Colonic mucosa (tissue), 4 donors: ENCODE data around the gene ZNF600. TPM values are rescaled to one million over a fixed set of nuclear protein-coding genes. Genes with fewer than 3 reads are reported as not detected.
"Not testable (repeated sequence)": the region's sequence is repeated elsewhere in the genome, so short reads cannot be mapped to it uniquely, and the experiment has no call there.

Source experiments
- DNase-seq: peaks from one replicate; pipeline ENCODE4 v3.0.0-alpha.2; 2020
- H3K27ac ChIP-seq: fragments of 200-600 bp; one replicate; pipeline ENCODE4 v1.8.0; 2021
- H3K27me3 ChIP-seq: fragments of 200-600 bp; one replicate; pipeline ENCODE4 v1.8.0; 2021
- H3K36me3 ChIP-seq: fragments of 200-600 bp; one replicate; pipeline ENCODE4 v1.8.0; 2021
- H3K4me1 ChIP-seq: fragments of 200-600 bp; one replicate; pipeline ENCODE4 v1.8.0; 2021; ENCODE audit warnings: mild to moderate bottlenecking
- H3K4me3 ChIP-seq: fragments of 200-600 bp; one replicate; pipeline ENCODE4 v1.8.0; 2021
- H3K9ac ChIP-seq, 2 donors: one replicate each; pipeline ENCODE4 v1.7.0; 2013; ENCODE audit warnings: control low read depth in 2 of 2, low read depth in 2 of 2, low read length in 2 of 2
- H3K9me3 ChIP-seq: fragments of 200-600 bp; one replicate; pipeline ENCODE4 v1.8.0; 2021
- CTCF ChIP-seq: fragments of 200-600 bp; IDR thresholded peaks from one replicate; pipeline ENCODE4 v1.8.0; 2022; ENCODE audit warnings: antibody characterized with exemption, mild to moderate bottlenecking
- intact Hi-C: fragments of 100-400 bp; cut with DNase I; formaldehyde crosslinking; loops from one replicate; pipeline ENCODE4 v1.14.1; 2022
- total RNA-seq, 2 donors: library from RNA; stranded (reverse); fragmentation: NEBNext Ultra II Directional in 1 of 2; extraction: Animal tissue kit (Norgen Biotek cat#: 25700) in 1 of 2; gene quantifications; one replicate each; pipeline ENCODE4 v1.2.1, GENCODE V29; 2021
- donor health status: healthy.
- donor health status: DM: no; HTN: no; CAD: no.
- donor health status: DM: no; HTN: no; CAD: no.

ZNF600 gene
- total RNA-seq, 2 donors from 2014 or later: 10.4 to 13.2 TPM

GRCh38 chr19:52716522-52716921 lies 70.1 kb downstream of the ZNF600 start:
- no peaks in the 10 kb centered on the region for H3K27me3 ChIP-seq
- DNase-seq: no peak
- H3K4me3 ChIP-seq: no peak overlapping the region
- TF ChIP-seq CTCF: no peak
- H3K9ac ChIP-seq: no peak overlapping the region
- H3K9me3 ChIP-seq: no peaks in the 10 kb centered on the region
- no peaks in the 10 kb centered on the region for H3K36me3 ChIP-seq
- H3K27ac ChIP-seq: no peak overlapping the region
- H3K4me1 ChIP-seq: no peaks in the 10 kb centered on the region
- intact Hi-C loops: no loop called here

GRCh38 chr19:52715902-52716301 lies 70.7 kb downstream of the ZNF600 start:
- H3K4me1 ChIP-seq, H3K27ac ChIP-seq: not testable (repeated sequence)

GRCh38 chr19:52715330-52715729 lies 71.3 kb downstream of the ZNF600 start:
- H3K36me3 ChIP-seq, H3K9me3 ChIP-seq, H3K27me3 ChIP-seq, H3K4me3 ChIP-seq, intact Hi-C loops, H3K9ac ChIP-seq, DNase-seq, H3K27ac ChIP-seq, H3K4me1 ChIP-seq: not testable (repeated sequence)

More at GRCh38 chr19:52715902-52716301, 70.7 kb downstream of the ZNF600 start:
- H3K4me3 ChIP-seq, H3K9ac ChIP-seq, intact Hi-C loops, H3K9me3 ChIP-seq, H3K27me3 ChIP-seq, H3K36me3 ChIP-seq, DNase-seq: not testable (repeated sequence)

Other genes starting within 250 kb of the ZNF600 start
- 10 to 100 TPM; 20.2 to 20.6 TPM for gene ZNF701, start 216.5 kb downstream of the ZNF600 start, total RNA-seq
- 10 to 100 TPM in 1 of 2 donors, 1 to 10 TPM in 1; 9.6 to 19.7 TPM for gene ZNF83, start 148.4 kb downstream of the ZNF600 start, total RNA-seq
- gene ZNF611, start 51.7 kb downstream of the ZNF600 start, total RNA-seq: 10 to 100 TPM in 1 of 2 donors, 1 to 10 TPM in 1; 9.8 to 17.7 TPM
- gene ZNF28, start 34.8 kb upstream of the ZNF600 start, total RNA-seq: 10 to 100 TPM; 24.5 to 25.0 TPM
- gene ZNF468, start 70.8 kb upstream of the ZNF600 start, total RNA-seq: 10 to 100 TPM; 17.1 to 25.8 TPM
- gene ZNF320, start 110.8 kb upstream of the ZNF600 start, total RNA-seq: 10 to 100 TPM in 1 of 2 donors, 1 to 10 TPM in 1; 4.6 to 21.3 TPM
- gene ZNF888, start 136.6 kb upstream of the ZNF600 start, total RNA-seq: 10 to 100 TPM in 1 of 2 donors, 1 to 10 TPM in 1; 9.5 to 17.0 TPM
- 10 to 100 TPM; 10.8 to 21.4 TPM for gene ZNF816, start 176.1 kb upstream of the ZNF600 start, total RNA-seq
- not detected for gene ERVV-1, start 227.1 kb upstream of the ZNF600 start, total RNA-seq